Measurements from ENCODE around the gene PIGL. TPM values are rescaled to one million over a fixed set of nuclear protein-coding genes. Genes with fewer than 3 reads are reported as not detected.
"Not testable (repeated sequence)": the region's sequence is repeated elsewhere in the genome, so short reads cannot be mapped to it uniquely, and the experiment has no call there.

PIGL gene
- total RNA-seq, 2 donors from 2014 or later: 52.1 to 124 TPM

DNA sequence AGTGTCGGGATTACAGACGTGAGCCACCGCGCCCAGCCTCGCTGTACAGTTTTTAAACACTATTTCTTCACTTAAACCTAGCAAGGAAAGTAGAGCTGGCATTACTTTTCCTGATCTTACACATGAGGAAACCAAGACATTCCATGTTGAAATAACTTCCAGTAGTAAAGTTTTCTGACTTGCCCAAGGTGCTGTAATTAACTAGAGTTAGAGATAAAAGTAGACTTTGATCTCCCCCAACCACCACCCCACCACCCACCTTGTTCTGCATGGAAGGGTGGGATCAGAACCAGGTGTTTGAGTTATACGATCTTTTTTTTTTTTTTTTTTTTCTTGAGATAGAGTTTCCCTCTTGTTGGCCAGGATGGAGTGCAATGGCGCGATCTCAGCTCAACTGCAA, 89.2 kb downstream of the PIGL start:
- Histone ChIP-seq H3K27ac (no peak overlapping the region), H3K27me3 (replicated peaks; ENCODE audit: insufficient read depth) (no peaks in the 10 kb centered on the region), H3K9me3 (no peaks in the 10 kb centered on the region), H3K4me1 (ENCODE audit: control insufficient read depth in 1 of 2, low read depth in 2 of 2) (no peaks in the 10 kb centered on the region), H3K36me3 (peaks cover 4% of the 10 kb centered on the region), H3K4me3 (no peak overlapping the region)
- TF ChIP-seq, protein P1, sequence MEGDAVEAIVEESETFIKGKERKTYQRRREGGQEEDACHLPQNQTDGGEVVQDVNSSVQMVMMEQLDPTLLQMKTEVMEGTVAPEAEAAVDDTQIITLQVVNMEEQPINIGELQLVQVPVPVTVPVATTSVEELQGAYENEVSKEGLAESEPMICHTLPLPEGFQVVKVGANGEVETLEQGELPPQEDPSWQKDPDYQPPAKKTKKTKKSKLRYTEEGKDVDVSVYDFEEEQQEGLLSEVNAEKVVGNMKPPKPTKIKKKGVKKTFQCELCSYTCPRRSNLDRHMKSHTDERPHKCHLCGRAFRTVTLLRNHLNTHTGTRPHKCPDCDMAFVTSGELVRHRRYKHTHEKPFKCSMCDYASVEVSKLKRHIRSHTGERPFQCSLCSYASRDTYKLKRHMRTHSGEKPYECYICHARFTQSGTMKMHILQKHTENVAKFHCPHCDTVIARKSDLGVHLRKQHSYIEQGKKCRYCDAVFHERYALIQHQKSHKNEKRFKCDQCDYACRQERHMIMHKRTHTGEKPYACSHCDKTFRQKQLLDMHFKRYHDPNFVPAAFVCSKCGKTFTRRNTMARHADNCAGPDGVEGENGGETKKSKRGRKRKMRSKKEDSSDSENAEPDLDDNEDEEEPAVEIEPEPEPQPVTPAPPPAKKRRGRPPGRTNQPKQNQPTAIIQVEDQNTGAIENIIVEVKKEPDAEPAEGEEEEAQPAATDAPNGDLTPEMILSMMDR (IDR thresholded peaks at IDR 0.05): no peak
- no peak for ATAC-seq (ENCODE audit: insufficient number of reproducible peaks, low FRiP score, low read depth)
- DNase-seq (ENCODE audit: low spot score): no peak

DNA sequence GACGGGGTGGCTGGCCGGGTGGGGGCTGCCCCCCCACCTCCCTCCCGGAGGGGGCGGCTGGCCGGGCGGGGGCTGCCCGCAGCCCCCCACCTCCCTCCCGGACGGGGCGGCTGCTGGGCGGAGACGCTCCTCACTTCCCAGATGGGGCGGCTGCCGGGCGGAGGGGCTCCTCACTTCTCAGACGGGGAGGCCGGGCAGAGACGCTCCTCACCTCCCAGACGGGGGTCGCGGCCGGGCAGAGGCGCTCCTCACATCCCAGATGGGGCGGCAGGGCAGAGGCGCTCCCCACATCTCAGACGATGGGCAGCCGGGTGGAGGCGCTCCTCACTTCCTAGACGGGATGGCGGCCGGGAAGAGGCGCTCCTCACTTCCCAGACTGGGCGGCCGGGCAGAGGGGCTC, 95.1 kb downstream of the PIGL start:
- H3K27me3 ChIP-seq (replicated peaks; ENCODE audit: insufficient read depth); H3K4me3 ChIP-seq; DNase-seq (ENCODE audit: low spot score); H3K9me3 ChIP-seq; H3K27ac ChIP-seq; ATAC-seq (ENCODE audit: insufficient number of reproducible peaks, low FRiP score, low read depth); H3K4me1 ChIP-seq (ENCODE audit: control insufficient read depth in 1 of 2, low read depth in 2 of 2): not testable (repeated sequence)
- peaks cover 14% of the 10 kb centered on the region for H3K36me3 ChIP-seq

DNA sequence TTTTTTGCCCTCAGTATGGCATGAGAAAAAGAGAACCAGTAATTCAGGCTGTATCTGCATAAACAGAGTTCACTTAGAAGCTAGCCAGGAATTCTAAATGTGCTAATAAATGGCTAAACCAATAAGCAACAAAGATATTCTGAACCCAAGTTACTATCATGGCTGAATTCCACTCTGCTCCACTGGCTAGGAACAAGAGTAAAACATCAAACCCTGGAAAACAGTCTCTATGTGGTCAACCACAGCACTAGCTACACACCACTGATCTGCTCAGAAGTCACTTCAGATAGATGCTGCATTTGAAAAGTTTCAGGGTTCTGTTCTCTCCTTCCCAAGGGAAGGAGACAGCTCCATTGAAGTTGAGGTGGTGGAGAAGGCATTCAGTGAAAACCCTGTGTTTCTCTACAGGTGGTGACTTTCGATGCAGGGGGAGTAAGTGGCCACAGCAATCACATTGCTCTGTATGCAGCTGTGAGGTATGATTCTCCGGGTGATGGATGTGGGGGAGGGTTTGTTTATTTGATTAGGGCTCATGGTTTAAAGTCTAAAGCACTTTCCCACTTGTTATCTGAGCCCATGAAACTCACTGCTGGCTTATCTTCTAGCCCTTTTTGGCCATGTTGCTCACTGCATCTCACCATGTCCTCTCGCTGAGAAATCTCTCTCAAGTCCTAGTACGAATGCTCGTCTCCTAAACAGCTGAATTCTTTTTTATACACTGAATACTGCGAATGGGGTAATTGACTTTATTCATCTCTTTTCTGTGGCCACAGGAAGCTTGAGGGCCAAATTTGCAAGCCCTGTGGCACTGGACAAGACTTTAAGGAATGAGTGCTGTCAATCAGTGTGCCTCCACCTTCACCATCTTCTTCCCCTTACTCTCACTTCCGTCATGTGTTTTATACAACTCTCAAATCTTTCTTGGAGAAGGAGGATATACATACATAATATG, 96.4 kb downstream of the PIGL start:
- Histone ChIP-seq H3K4me3 (no peak overlapping the region), H3K9me3 (no peaks in the 10 kb centered on the region), H3K4me1 (ENCODE audit: control insufficient read depth in 1 of 2, low read depth in 2 of 2) (no peaks in the 10 kb centered on the region), H3K27ac (no peak overlapping the region), H3K36me3 (peaks cover 16% of the 10 kb centered on the region), H3K27me3 (replicated peaks; ENCODE audit: insufficient read depth) (no peaks in the 10 kb centered on the region)
- DNase-seq (ENCODE audit: low spot score) (no peak), ATAC-seq (ENCODE audit: insufficient number of reproducible peaks, low FRiP score, low read depth) (no peak)
- TF ChIP-seq, protein P1 (IDR thresholded peaks at IDR 0.05): no peak

DNA sequence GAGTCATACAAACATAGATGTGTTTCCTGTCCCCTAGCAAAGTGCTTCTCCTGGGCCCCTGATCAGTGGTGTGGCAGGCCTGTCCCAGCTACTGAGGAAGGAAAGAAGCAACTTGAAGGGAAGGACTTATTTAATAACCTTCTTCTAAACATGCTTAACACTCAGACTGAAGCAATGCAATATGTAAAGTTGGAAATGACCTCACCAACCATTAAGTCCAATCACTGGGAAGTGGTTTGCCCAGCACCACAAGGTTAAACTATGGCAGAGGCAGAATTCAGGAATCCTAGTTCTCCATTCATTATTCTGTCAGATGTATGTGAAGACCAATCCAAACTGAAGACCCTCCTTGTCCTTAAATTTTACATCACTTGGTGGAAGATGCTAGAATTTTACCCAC, 97.2 kb downstream of the PIGL start:
- Histone ChIP-seq H3K4me3 (no peak overlapping the region), H3K4me1 (ENCODE audit: control insufficient read depth in 1 of 2, low read depth in 2 of 2) (no peaks in the 10 kb centered on the region), H3K27me3 (replicated peaks; ENCODE audit: insufficient read depth) (no peaks in the 10 kb centered on the region), H3K36me3 (peaks cover 16% of the 10 kb centered on the region), H3K9me3 (no peaks in the 10 kb centered on the region), H3K27ac (no peak overlapping the region)
- DNase-seq (ENCODE audit: low spot score) (no peak), ATAC-seq (ENCODE audit: insufficient number of reproducible peaks, low FRiP score, low read depth) (no peak)
- TF ChIP-seq, protein P1 (IDR thresholded peaks at IDR 0.05): no peak

DNA sequence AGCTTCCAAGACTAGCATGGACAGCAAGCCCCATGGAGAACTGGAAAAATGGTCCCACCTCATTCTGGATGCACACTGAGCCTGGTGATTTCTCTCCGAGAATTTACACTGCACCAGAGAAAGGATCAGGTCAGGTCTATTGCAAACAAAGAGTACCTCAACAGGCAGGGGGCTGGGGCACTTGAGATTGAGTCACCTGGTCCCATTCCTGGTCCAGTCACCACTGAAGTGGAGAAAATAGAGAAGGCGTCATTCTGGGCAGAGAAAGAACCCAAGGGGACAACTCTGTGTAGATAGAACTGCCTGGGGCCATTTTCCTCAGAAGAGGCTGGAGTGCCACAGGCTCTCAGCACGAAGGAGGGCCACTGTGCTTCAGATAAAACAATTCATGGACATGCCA, 97.8 kb downstream of the PIGL start:
- TF ChIP-seq, protein P1 (IDR thresholded peaks at IDR 0.05): no peak
- no peak overlapping the region for H3K4me3 ChIP-seq
- no peak for DNase-seq (ENCODE audit: low spot score)
- H3K27me3 ChIP-seq (replicated peaks; ENCODE audit: insufficient read depth): no peaks in the 10 kb centered on the region
- peaks cover 16% of the 10 kb centered on the region for H3K36me3 ChIP-seq
- no peaks in the 10 kb centered on the region for H3K4me1 ChIP-seq (ENCODE audit: control insufficient read depth in 1 of 2, low read depth in 2 of 2)
- no peak for ATAC-seq (ENCODE audit: insufficient number of reproducible peaks, low FRiP score, low read depth)
- no peaks in the 10 kb centered on the region for H3K9me3 ChIP-seq
- no peak overlapping the region for H3K27ac ChIP-seq

All from thoracic aorta (tissue), 2 donors.